Measurements from ENCODE around the gene NDUFB2.
"Not testable (repeated sequence)": the region's sequence is repeated elsewhere in the genome, so short reads cannot be mapped to it uniquely, and the experiment has no call there.

The NDUFB2 gene

GRCh38 chr7:140673063-140673773 is 23.3 kb upstream of the NDUFB2 start:
- DNase-seq: no peak

GRCh38 chr7:140673774-140674155 is 22.7 kb upstream of the NDUFB2 start:
- no peak for DNase-seq

- no peak for DNase-seq
Measured at GRCh38 chr7:140674356-140674800, 22.1 kb upstream of the NDUFB2 start.

- no peak for DNase-seq
Measured at GRCh38 chr7:140674899-140675701, 21.4 kb upstream of the NDUFB2 start.

GRCh38 chr7:140675726-140676125 is 20.8 kb upstream of the NDUFB2 start:
- DNase-seq: no peak

GRCh38 chr7:140676306-140676705 is 20.2 kb upstream of the NDUFB2 start:
- DNase-seq: no peak

- not testable (repeated sequence) for DNase-seq
Measured at GRCh38 chr7:140676956-140677355, 19.6 kb upstream of the NDUFB2 start.

- DNase-seq: no peak
Measured at GRCh38 chr7:140677496-140677895, 19.0 kb upstream of the NDUFB2 start.

- DNase-seq: no peak
Measured at GRCh38 chr7:140678081-140678815, 18.3 kb upstream of the NDUFB2 start.

GRCh38 chr7:140678816-140679130 is 17.7 kb upstream of the NDUFB2 start:
- DNase-seq: no peak

- DNase-seq: no peak
Measured at GRCh38 chr7:140679186-140679585, 17.3 kb upstream of the NDUFB2 start.

GRCh38 chr7:140680886-140681285 is 15.6 kb upstream of the NDUFB2 start:
- no peak for DNase-seq

GRCh38 chr7:140681766-140682165 is 14.7 kb upstream of the NDUFB2 start:
- DNase-seq: no peak

- DNase-seq: no peak
Measured at GRCh38 chr7:140683657-140684056, 12.9 kb upstream of the NDUFB2 start.

- no peak for DNase-seq
Measured at GRCh38 chr7:140684066-140684950, 12.2 kb upstream of the NDUFB2 start.

GRCh38 chr7:140685407-140686087 is 11.0 kb upstream of the NDUFB2 start:
- DNase-seq: no peak

GRCh38 chr7:140686921-140687320 is 9.6 kb upstream of the NDUFB2 start:
- no peak for DNase-seq

GRCh38 chr7:140688341-140688740 is 8.2 kb upstream of the NDUFB2 start:
- no peak for DNase-seq

- DNase-seq: no peak
Measured at GRCh38 chr7:140689199-140690152, 7.0 kb upstream of the NDUFB2 start.

- no peak for DNase-seq
Measured at GRCh38 chr7:140691376-140692045, 5.0 kb upstream of the NDUFB2 start.

Data from SHP77 treated with DMSO at 0.1 percent for 48 hours (cell line).